GM19043 (cell line): ENCODE data around the gene HNRNPDL.
"Not testable (repeated sequence)": the region's sequence is repeated elsewhere in the genome, so short reads cannot be mapped to it uniquely, and the experiment has no call there.

Experiments
- ATAC-seq: cut with Tn5 transposase; IDR thresholded peaks from one replicate; pipeline ENCODE4 v1.9.1; 2021; ENCODE audit warnings: low read depth; ENCODE audit not compliant: unreplicated experiment

The HNRNPDL gene

DNA sequence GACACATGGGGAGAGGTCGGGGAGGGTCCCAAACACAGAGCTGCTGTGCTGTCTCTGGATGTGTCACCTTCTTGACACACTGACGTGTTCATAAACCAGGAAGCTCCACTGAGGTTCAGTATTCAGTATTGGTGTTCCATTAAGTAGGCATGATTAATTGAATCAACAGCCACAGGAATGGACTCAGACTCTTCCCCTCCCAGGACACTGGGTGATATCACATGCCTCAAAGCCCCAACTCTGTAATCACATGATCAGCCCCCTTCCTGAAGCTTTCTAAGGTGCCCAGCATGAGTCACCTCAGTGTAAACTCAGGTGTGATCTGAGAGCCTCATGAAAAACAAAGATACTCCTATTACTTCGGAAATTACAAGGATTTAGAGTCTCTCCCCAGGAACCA is 35.4 kb downstream of the HNRNPDL start:
- no peak for ATAC-seq

DNA sequence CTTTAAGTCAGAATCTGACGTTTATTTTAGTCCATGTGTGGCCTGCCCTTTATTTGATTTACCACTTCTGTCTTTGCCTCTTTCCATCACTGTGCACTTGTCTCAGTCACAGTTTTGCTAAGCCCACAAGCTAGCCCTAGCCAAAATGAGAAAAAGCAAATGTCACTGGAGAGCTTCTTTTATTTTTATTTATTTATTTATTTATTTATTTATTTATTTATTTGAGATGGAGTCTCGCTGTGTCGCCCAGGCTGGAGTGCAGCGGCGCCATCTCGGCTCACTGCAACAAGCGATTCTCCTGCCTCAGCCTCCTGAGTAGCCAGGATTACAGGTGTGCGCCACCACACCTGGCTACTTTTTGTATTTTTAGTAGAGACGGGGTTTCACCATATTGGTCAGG is 40.2 kb downstream of the HNRNPDL start:
- not testable (repeated sequence) for ATAC-seq

DNA sequence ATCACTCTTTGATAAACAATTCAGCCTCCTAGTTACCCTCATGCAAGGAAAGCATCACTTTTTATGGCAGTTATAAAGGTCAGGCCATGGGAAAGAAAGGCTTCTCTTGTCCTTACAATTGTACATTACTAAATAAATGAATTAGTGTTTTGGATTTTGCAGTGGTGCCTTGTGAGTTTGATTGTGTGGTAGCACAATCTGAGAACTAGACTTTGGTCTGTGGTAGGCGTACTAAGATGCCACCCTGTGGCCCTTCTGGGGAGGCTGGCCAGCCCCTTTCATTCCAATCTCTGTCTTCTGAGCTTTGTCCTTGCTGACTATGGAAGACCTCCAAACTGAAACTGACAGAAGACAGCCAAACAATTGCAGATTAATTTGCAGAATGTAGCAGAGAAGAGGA is 41.9 kb downstream of the HNRNPDL start:
- no peak for ATAC-seq

DNA sequence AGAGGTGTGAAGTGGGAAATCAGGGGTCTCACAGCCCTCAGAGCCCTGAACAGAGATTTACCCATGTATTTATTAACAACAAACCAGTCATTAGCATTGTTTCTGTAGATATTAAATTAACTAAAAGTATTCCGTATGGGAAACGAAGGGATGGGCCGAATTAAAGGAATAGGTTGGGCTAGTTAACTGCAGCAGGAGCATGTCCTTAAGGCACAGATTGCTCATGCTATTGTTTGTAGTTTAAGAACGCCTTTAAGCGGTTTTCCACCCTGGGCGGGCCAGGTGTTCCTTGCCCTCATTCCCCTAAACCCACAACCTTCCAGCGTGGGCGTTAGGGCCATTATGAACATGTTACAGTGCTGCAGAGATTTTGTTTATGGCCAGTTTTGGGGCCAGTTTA is 44.0 kb downstream of the HNRNPDL start:
- not testable (repeated sequence) for ATAC-seq

DNA sequence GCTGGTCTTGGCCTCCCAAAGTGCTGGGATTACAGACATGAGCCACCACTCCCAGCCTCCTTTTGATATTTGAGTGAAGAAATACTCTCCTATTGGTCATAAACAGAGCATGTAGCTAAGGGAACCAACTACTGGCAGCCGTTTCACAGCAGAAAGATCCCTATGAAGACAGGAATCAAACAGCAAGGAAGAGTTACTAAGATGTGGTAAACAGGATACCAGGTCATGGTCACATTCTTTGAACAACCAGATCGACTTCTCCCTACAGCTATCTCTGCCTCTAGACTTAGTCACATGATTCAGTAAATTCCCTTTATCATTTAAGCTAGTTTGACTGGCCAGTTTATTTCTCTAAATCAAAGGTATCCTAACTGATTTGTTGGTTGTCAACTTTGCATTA is 47.5 kb downstream of the HNRNPDL start:
- ATAC-seq: no peak

DNA sequence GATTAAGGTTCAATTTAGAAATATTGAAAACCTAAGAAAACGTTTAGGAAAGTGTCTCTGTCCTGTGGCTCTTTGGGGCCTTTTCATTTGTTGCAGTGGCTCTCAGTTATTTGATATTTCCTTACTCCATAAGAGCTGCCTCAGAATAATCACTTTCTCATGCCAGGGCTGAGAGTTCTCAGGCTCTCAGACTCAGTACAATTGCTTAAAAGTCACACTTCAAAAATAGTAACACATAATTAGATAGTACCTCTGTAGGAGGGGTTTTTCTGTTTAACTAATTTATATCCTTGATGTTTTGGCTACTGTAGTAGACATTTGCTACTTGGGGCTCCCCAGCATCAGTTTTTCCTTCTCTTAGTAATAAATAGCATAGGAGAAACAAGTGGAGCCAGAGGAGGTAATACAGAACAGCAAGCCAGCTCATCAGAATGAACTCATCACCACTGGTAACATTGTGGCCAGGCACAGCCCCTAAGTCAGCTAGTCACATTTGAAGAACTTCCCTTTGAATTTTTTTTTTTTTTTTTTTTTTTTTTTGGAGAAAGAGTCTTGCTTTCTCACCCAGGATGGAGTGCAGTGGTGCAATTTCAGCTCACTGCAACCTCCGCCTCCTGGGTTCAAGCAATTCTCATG is 48.5 kb downstream of the HNRNPDL start:
- no peak for ATAC-seq

DNA sequence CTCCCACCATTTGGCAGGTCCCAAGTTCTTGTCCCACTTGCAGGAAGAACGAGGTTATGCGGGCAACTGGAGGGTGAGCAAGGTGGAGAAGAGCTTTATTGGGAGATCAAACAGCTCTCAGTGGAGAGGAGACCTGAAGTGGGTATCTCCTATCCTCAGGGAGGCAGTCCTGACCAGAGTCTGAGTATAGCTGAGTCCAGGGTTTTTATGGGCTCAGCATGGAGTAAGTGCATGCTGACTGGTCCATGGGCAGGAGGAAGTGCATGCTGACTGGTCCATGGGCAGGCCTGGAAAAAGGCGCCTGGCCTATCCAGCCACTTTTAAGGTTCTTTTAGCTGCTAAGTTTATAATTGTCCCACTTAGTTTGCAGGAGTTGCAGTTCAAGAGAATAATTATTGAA is 49.0 kb downstream of the HNRNPDL start:
- ATAC-seq: no peak

DNA sequence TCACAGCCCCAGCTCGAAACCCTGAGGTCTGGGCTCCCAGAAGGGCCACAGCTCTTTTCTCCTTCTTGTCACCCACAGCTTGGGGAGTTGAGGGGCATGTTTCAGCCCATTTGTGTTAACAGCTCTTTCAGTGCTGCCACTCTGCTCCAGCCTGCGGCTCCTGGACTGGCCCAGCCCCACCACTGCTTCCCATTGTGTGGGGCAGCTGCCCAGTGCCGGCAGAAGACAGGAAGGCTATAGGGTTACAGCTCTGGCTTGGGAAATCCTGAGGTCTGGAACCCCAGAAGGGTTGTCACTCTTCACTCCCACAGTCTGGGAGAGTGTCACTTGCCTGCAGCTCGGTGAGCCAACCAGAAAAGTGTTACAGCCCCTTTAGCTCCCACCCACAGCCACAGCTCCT is 49.4 kb downstream of the HNRNPDL start:
- no peak for ATAC-seq

DNA sequence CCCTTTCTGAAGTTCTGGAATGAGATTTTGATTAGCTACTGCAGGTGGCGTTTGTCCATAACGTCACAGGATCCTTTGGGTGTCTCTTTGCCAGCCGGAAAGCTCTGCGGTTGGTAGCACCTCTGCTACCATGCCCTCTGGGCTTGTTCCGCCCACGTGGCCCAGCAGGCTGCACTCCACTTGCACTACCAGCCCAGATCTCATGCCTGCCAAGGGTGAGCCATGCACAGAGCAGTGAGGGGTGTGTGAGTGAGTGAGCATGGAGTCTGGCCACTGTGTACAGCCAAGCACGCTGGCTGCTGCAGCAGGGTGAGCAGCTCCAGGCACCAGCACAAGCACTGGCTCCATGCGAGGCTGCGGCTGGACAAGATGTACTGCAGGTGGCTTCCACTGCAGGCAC is 49.9 kb downstream of the HNRNPDL start:
- no peak for ATAC-seq

DNA sequence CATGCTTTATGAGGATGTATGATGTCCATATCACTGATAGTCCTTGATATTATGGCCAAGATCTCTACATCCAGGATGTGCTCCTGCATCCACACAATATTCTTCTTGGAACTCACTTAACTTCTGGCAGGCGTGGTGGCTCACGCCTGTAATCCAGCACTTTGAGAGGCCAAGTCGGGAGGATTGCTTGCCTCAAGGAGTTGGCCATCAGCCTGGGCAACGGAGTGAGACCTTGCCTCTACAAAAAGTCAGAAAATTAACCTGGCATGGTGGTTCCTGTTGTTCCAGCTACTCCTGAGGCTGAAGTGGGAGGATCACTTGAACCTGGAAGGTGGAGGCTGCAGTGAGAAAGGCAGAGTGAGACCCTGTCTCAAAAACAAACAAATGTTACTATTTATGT is 54.2 kb downstream of the HNRNPDL start:
- ATAC-seq: no peak

DNA sequence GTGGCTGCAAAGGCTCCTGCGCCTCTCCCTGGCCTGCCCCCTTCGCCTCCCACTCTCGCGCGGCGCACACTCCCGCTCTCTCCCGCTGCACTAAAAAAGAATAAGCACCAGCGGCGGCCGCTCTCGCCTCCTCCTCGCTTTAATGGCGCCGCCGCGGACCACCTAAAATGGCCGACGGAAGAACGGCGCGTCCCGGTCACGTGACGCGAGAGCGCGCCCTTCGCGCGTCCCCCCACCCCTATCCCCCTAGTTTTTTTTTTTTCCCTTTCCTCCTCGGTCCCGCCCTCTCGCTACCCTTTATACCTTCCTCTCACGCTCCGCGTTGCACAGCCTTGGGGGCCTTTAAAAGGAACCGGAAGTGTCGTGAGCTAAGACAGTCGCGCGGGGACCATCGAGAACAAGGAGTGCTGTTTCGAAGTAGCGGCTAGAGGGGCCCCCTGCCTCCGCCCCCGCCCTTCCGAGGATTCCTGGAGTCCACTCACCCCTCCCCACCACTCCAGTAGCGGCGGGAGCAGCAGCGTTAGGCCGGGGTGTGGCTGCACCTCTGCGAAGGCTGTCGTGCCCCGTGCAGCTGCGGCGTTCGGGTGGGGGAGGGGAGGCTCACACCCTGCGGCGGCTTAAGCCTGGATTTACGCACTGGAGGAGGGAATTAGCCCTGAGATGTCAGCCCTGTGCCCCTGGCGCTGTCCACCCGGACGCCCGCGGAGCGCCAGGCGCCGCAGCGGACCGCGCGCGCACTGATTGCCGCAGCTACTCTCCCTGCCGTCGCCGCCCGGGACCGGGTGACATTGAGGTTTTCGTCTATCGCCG is 56.2 kb downstream of the HNRNPDL start, which contains the start of gene HNRNPD:
Gene HNRNPD (minus strand): TSS at position 176 of the 810 bp plus-strand sequence. CDS start 313 bp downstream, outside the sequence.
- ATAC-seq: peak; percentile 94

DNA sequence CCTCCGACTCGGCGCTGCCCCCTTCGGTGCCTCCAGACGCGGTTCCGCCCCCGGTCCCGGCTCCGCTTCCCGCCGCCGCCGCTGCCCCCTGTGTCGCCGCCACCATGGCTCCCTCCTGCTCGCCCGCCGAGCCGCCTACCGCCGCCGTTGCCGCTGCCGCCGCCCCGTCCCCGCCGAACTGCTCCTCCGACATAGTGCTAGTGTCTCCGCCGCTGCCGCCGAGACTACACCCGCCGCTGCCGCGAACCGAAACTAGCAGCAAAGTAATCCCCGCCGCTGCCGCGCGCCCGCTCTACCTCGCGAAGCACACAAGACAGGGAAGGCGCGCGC is 56.8 kb downstream of the HNRNPDL start:
- peak; percentile 4 for ATAC-seq
